K562 (cell line): ENCODE data around the gene MCOLN2. TPM values are rescaled to one million over a fixed set of nuclear protein-coding genes. Genes with fewer than 3 reads are reported as not detected.

ENCODE experiments used
- ATAC-seq: fragments of 200-7000 bp; cut with Tn5 transposase; 3 replicates; pipeline ENCODE4 v1.9.1; 2020; ENCODE audit warnings: moderate library complexity
- BruUV-seq: library from RNA; stranded (reverse); fragments of 400-500 nt; replicated peaks from 2 replicates; lab custom pipeline; 2021; lab: Mats Ljungman, UMichigan
- CTCF ChIA-PET: fragments of 300-600 bp; formaldehyde crosslinking; extraction: SDS; loops from one replicate; lab custom pipeline; 2021; ENCODE audit warnings: low intra/inter-chr PET ratio; lab: Yijun Ruan, JAX
- POLR2A ChIA-PET: fragments of 300-600, 350-650 bp; sonication (Branson Sonifier 250); formaldehyde crosslinking; extraction: SDS; loops from one replicate; lab custom pipeline; 2021; ENCODE audit warnings: antibody characterized with exemption, inconsistent platforms; lab: Yijun Ruan, JAX
- DNase-seq, 4 experiments: peaks; one replicate each; pipeline versions ENCODE4 v3.0.0 to v3.0.0-alpha.2; 2011 to 2018; ENCODE audit warnings: low spot score in 3 of 4, mixed read lengths in 3 of 4; ENCODE audit errors: extremely low read depth in 1 of 4
- FAIRE-seq: peaks from 2 replicates; lab custom pipeline; 2011; peaks lifted over from hg19 to GRCh38; lab: Jason Lieb, UNC
- H2AFZ ChIP-seq: 2 replicates; pipeline ENCODE4 v1.6.0; 2011; ENCODE audit warnings: low read depth, low read length, control low read depth, inconsistent platforms
- H3K27ac ChIP-seq: fragments of 200-600 bp; 3 replicates; pipeline ENCODE4 v1.8.0; 2011; ENCODE audit warnings: low read depth, mild to moderate bottlenecking, control low read depth, inconsistent platforms, low read length, moderate library complexity, mixed read lengths; ENCODE audit errors: extremely low read depth
- H3K27me3 ChIP-seq, 2 experiments: fragments of 300-600 bp in 1 of 2; 2 replicates in 1 of 2; 3 replicates in 1 of 2; pipeline versions ENCODE4 v1.6.0 to v1.8.0; 2011; ENCODE audit warnings: inconsistent platforms in 2 of 2, low read length in 2 of 2, mild to moderate bottlenecking in 1 of 2, mixed read lengths in 1 of 2, moderate library complexity in 1 of 2; ENCODE audit not compliant: control insufficient read depth in 2 of 2, insufficient read depth in 2 of 2
- H3K36me3 ChIP-seq: fragments of 300-600 bp; 3 replicates; pipeline ENCODE4 v1.8.0; 2011; ENCODE audit warnings: mild to moderate bottlenecking, low read length, inconsistent platforms; ENCODE audit not compliant: control insufficient read depth, insufficient read depth
- H3K4me1 ChIP-seq, 2 experiments: fragments of 200-600 bp in 1 of 2; replicated peaks in 1 of 2; 2 replicates in 1 of 2; 3 replicates in 1 of 2; pipeline versions ENCODE4 v1.5.1 to v1.8.0; 2011; ENCODE audit warnings: inconsistent platforms in 2 of 2, low read length in 2 of 2, mild to moderate bottlenecking in 1 of 2, mixed read lengths in 1 of 2, moderate library complexity in 1 of 2; ENCODE audit not compliant: control insufficient read depth in 2 of 2, insufficient read depth in 2 of 2
- H3K4me2 ChIP-seq: 2 replicates; pipeline ENCODE4 v1.6.1; 2011; ENCODE audit warnings: low read length, control low read depth, inconsistent platforms, mixed read lengths; ENCODE audit not compliant: insufficient read depth
- H3K4me3 ChIP-seq: fragments of 200-600 bp; sonication (generic), shearing (Covaris generic); 2 replicates; pipeline ENCODE4 v1.5.1; 2016; ENCODE audit warnings: control low read depth, inconsistent platforms
- H3K79me2 ChIP-seq: fragments of 200-600 bp; 3 replicates; pipeline ENCODE4 v1.8.0; 2011; ENCODE audit warnings: low read length, inconsistent platforms; ENCODE audit not compliant: control insufficient read depth, insufficient read depth
- H3K9ac ChIP-seq, 2 experiments: 2 replicates each; pipeline versions ENCODE4 v1.6.0 to v1.6.1; 2011; ENCODE audit warnings: low read depth in 2 of 2, low read length in 2 of 2, control low read depth in 1 of 2, inconsistent platforms in 1 of 2, mild to moderate bottlenecking in 1 of 2, mixed read lengths in 1 of 2; ENCODE audit not compliant: insufficient read depth in 1 of 2
- H3K9me1 ChIP-seq: one replicate; pipeline ENCODE4 v1.6.0; 2011; ENCODE audit warnings: inconsistent platforms, mild to moderate bottlenecking, low read length, moderate library complexity; ENCODE audit not compliant: control insufficient read depth, insufficient read depth
- H3K9me3 ChIP-seq: replicated peaks from 2 replicates; pipeline ENCODE4 v1.5.1; 2011; ENCODE audit warnings: low read depth, low read length, inconsistent platforms; ENCODE audit not compliant: control insufficient read depth, insufficient read depth
- H4K20me1 ChIP-seq: replicated peaks from 2 replicates; pipeline ENCODE4 v1.6.1; 2011; ENCODE audit warnings: low read length, inconsistent platforms, mixed read lengths; ENCODE audit not compliant: control insufficient read depth, insufficient read depth
- CBX5 ChIP-seq: IDR thresholded peaks from 2 replicates; pipeline ENCODE4 v1.6.1; 2014; ENCODE audit warnings: low read depth, borderline replicate concordance
- CHD4 ChIP-seq: fragments of 200-600 bp; sonication (generic); IDR thresholded peaks from 3 replicates; pipeline ENCODE4 v1.6.1; 2012; ENCODE audit warnings: low read depth, mild to moderate bottlenecking, mixed read lengths, low read length, inconsistent platforms; ENCODE audit not compliant: insufficient read depth, insufficient replicate concordance, poor library complexity, severe bottlenecking
- EHMT2 ChIP-seq: fragments of 450-650 bp; IDR thresholded peaks from 2 replicates; pipeline ENCODE4 v1.6.1; 2018; ENCODE audit warnings: antibody characterized with exemption
- ETV6 ChIP-seq, 3 experiments: fragments of 150-350 bp in 1 of 3; sonication (generic) in 1 of 3; formaldehyde crosslinking in 1 of 3; IDR thresholded peaks; 2 replicates each; pipeline versions ENCODE4 v1.6.1 to v1.8.0; 2014 to 2022; ENCODE audit warnings: borderline replicate concordance in 2 of 3, low read depth in 2 of 3, antibody characterized with exemption in 1 of 3, low read length in 1 of 3, mild to moderate bottlenecking in 1 of 3, missing genetic modification reagents in 1 of 3
- HNRNPK ChIP-seq: fragments of 200-400 bp; formaldehyde crosslinking; IDR thresholded peaks from one replicate; pipeline ENCODE4 v1.6.1; 2018; ENCODE audit warnings: mild to moderate bottlenecking, low read depth, low read length; ENCODE audit not compliant: poor library complexity, severe bottlenecking
- RBM25 ChIP-seq: fragments of 200-400 bp; formaldehyde crosslinking; IDR thresholded peaks from 2 replicates; pipeline ENCODE4 v1.6.1; 2018; ENCODE audit warnings: low read length, low read depth, moderate library complexity; ENCODE audit not compliant: severe bottlenecking
- ZBTB12 ChIP-seq: fragments of 250-450 bp; sonication (Bioruptor Pico); IDR thresholded peaks from 2 replicates; pipeline ENCODE4 v1.4.0; 2020
- ZBTB43 ChIP-seq: sonication (generic); formaldehyde crosslinking; IDR thresholded peaks from 2 replicates; pipeline ENCODE4 v1.8.0; 2023; ENCODE audit warnings: mild to moderate bottlenecking, missing genetic modification reagents
- ZFX ChIP-seq: sonication (generic); formaldehyde crosslinking; IDR thresholded peaks from 2 replicates; pipeline ENCODE4 v1.8.0; 2022; ENCODE audit warnings: mild to moderate bottlenecking, missing genetic modification reagents, moderate library complexity
- ZNF282 ChIP-seq: sonication (generic); formaldehyde crosslinking; IDR thresholded peaks from 2 replicates; pipeline ENCODE4 v1.8.1; 2023; ENCODE audit warnings: missing genetic modification reagents
- ZNF584 ChIP-seq: fragments of 200-800 bp; sonication (Bioruptor generic); IDR thresholded peaks from 2 replicates; pipeline ENCODE4 v1.6.1; 2016; ENCODE audit warnings: low read depth, mild to moderate bottlenecking, missing genetic modification characterization, missing compliant biosample characterization
- ZNF79 ChIP-seq: fragments of 250-450 bp; sonication (Bioruptor Pico); IDR thresholded peaks from 2 replicates; pipeline ENCODE4 v1.4.0; 2020; ENCODE audit warnings: low read depth, mild to moderate bottlenecking, moderate library complexity
- WGBS: fragments of 100-300 bp; shearing (Covaris generic); methylation state at CpG from one replicate; pipeline ENCODE4 v1.1.6; 2016; ENCODE audit warnings: low coverage, mixed read lengths; ENCODE audit not compliant: insufficient coverage; ENCODE audit errors: missing lambda C conversion rate; 5-methylcytosine and 5-hydroxymethylcytosine counted together
- in situ Hi-C: fragments of 300-500 bp; cut with MboI; formaldehyde crosslinking; loops from 4 replicates; pipeline ENCODE4 v1.15.0; 2018; ENCODE audit warnings: inconsistent platforms, mixed read lengths
- intact Hi-C: fragments of 100-400 bp; cut with micrococcal nuclease; formaldehyde crosslinking; loops from 2 replicates; pipeline ENCODE4 v1.14.2; 2022
- polyA plus RNA-seq, 8 experiments: library from polyadenylated mRNA; depleted of rRNA in 4 of 8; stranded (reverse) in 5 of 8; unstranded in 3 of 8; fragments of >200 nt; fragmentation: Nextera tagmentation in 2 of 8; fragmentation: Illumina TruSeq in 1 of 8; extraction: Ambion mirVana in 2 of 8; extraction: Trizol in 1 of 8; gene quantifications; 2 replicates each; pipeline versions ENCODE4 v1.2.1 to v1.2.3, GENCODE V29; 2011 to 2014; ENCODE audit warnings: inconsistent platforms in 1 of 8, missing spikeins in 1 of 8
- total RNA-seq, 7 experiments: library from RNA; depleted of rRNA in 6 of 7; stranded (reverse); fragments of >200 nt in 6 of 7; fragmentation: Illumina TruSeq in 2 of 7; extraction: Trizol in 2 of 7; gene quantifications; 2 replicates each; pipeline versions ENCODE4 v1.2.1 to v1.2.3, GENCODE V29; 2011 to 2021; ENCODE audit warnings: low replicate concordance in 1 of 7
- TF ChIP-seq, protein P1 (sequence below): fragments of 450-650 bp; IDR thresholded peaks from 2 replicates; pipeline ENCODE4 v1.7.1; 2018; ENCODE audit warnings: mild to moderate bottlenecking, low read depth; ENCODE audit not compliant: partially characterized antibody
- TF ChIP-seq, protein P2 (sequence below): fragments of 250-450 bp; sonication (Bioruptor Pico); IDR thresholded peaks from 2 replicates; pipeline ENCODE4 v1.4.0; 2020; ENCODE audit warnings: mild to moderate bottlenecking

MCOLN2 gene
- total and polyA plus RNA-seq, 9 of the 15 experiments (the other 6 are each of a cell fraction or from before 2014, with no cell fraction given), result 0.18 TPM; not detected in 8

- no peak overlapping the region for H3K27ac ChIP-seq
- peaks cover 4% of the 10 kb centered on the region for H3K9me1 ChIP-seq
- H3K36me3 ChIP-seq, result no peaks in the 10 kb centered on the region
- H3K9ac ChIP-seq, result no peak overlapping the region
- CTCF ChIA-PET, result no interaction called here
- no peaks in the 10 kb centered on the region; a peak in 1 of 5 replicates for H3K27me3 ChIP-seq
- no peak overlapping the region for H2AFZ ChIP-seq
- no peaks in the 10 kb centered on the region for H3K9me3 ChIP-seq
- POLR2A ChIA-PET, result no interaction called here
- WGBS, result 0% methylated on average over 2 of the region's 2 CpGs
- no peaks in the 10 kb centered on the region for H3K79me2 ChIP-seq
- DNase-seq (no peak), ATAC-seq (no peak), FAIRE-seq (no peak)
- intact Hi-C loops, result no loop called here
- no TSS peak for BruUV-seq
- H3K4me2 ChIP-seq, result no peak overlapping the region
- no peak overlapping the region for H3K4me3 ChIP-seq
- in situ Hi-C loops, result no loop called here
- no peaks in the 10 kb centered on the region for H3K4me1 ChIP-seq
- no peaks in the 10 kb centered on the region for H4K20me1 ChIP-seq
- TF ChIP-seq HNRNPK (no peak), EHMT2 (no peak), ZFX (CRISPR knock-in tag) (no peak), ZNF584 (CRISPR knock-in tag) (no peak), ZNF79 (CRISPR knock-in tag) (no peak), CHD4 (no peak), RBM25 (no peak), ETV6 (IDR thresholded peaks at IDR 0.05; ENCODE audit: borderline replicate concordance in 1 of 2, low read depth in 2 of 2, low read length in 1 of 2) (no peak), ETV6 (CRISPR knock-in tag; IDR thresholded peaks at IDR 0.05; ENCODE audit: borderline replicate concordance) (no peak), ZBTB12 (CRISPR knock-in tag) (no peak), ZBTB43 (CRISPR knock-in tag) (no peak), ZNF282 (CRISPR knock-in tag) (no peak), CBX5 (no peak)
- TF ChIP-seq, protein P1, sequence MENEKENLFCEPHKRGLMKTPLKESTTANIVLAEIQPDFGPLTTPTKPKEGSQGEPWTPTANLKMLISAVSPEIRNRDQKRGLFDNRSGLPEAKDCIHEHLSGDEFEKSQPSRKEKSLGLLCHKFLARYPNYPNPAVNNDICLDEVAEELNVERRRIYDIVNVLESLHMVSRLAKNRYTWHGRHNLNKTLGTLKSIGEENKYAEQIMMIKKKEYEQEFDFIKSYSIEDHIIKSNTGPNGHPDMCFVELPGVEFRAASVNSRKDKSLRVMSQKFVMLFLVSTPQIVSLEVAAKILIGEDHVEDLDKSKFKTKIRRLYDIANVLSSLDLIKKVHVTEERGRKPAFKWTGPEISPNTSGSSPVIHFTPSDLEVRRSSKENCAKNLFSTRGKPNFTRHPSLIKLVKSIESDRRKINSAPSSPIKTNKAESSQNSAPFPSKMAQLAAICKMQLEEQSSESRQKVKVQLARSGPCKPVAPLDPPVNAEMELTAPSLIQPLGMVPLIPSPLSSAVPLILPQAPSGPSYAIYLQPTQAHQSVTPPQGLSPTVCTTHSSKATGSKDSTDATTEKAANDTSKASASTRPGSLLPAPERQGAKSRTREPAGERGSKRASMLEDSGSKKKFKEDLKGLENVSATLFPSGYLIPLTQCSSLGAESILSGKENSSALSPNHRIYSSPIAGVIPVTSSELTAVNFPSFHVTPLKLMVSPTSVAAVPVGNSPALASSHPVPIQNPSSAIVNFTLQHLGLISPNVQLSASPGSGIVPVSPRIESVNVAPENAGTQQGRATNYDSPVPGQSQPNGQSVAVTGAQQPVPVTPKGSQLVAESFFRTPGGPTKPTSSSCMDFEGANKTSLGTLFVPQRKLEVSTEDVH, result no peak
- TF ChIP-seq, protein P2, sequence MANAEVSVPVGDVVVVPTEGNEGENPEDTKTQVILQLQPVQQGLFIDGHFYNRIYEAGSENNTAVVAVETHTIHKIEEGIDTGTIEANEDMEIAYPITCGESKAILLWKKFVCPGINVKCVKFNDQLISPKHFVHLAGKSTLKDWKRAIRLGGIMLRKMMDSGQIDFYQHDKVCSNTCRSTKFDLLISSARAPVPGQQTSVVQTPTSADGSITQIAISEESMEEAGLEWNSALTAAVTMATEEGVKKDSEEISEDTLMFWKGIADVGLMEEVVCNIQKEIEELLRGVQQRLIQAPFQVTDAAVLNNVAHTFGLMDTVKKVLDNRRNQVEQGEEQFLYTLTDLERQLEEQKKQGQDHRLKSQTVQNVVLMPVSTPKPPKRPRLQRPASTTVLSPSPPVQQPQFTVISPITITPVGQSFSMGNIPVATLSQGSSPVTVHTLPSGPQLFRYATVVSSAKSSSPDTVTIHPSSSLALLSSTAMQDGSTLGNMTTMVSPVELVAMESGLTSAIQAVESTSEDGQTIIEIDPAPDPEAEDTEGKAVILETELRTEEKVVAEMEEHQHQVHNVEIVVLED (CRISPR knock-in tag), result no peak
These were observed 111.4 kb downstream of the MCOLN2 start for GRCh38 chr1:84885469-84885868.
